ENCODE data around the gene SLC35E1.

SLC35E1 gene

GRCh38 chr19:16615808-16616207, 43.6 kb upstream of the SLC35E1 start:
- DNase-seq (ENCODE audit: low read depth): no peak
- in situ Hi-C loops (cut with HindIII; ENCODE audit: low sequenced_read_pairs): no loop called here

DNA sequence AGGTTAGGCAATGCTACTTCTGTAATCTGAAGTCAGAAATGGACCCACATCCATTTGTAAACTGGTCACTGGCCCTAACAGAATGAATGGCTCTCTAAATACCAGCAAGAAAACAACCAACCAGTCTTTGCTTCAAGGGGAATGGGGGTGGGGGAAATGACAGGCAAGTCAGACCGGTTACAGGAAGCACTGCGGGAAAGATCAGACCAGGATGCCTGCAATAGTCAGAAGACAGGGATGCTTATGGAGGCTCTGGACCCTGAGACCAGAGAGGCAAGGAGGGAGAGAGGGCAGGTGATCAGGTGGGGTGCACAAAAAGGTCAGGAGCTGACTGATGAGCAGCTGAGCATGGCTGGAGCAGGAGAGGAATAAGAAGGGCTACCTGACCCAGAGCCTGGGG, 42.7 kb upstream of the SLC35E1 start:
- no peak for DNase-seq (ENCODE audit: low read depth)
- in situ Hi-C loops (cut with HindIII; ENCODE audit: low sequenced_read_pairs): no loop called here
- no peak for TF ChIP-seq CTCF (IDR thresholded peaks at IDR 0.05; ENCODE audit: low read depth, low read length, missing control alignments)
- no peak overlapping the region for H3K4me3 ChIP-seq (ENCODE audit: low read depth, low read length)

More at GRCh38 chr19:16615808-16616207, 43.6 kb upstream of the SLC35E1 start:
- H3K4me3 ChIP-seq (ENCODE audit: low read depth, low read length): no peak overlapping the region
- TF ChIP-seq CTCF (IDR thresholded peaks at IDR 0.05; ENCODE audit: low read depth, low read length, missing control alignments): no peak

- no peak for DNase-seq (ENCODE audit: low read depth)
- in situ Hi-C loops (cut with HindIII; ENCODE audit: low sequenced_read_pairs): no loop called here
- no peak overlapping the region for H3K4me3 ChIP-seq (ENCODE audit: low read depth, low read length)
- no peak for TF ChIP-seq CTCF (IDR thresholded peaks at IDR 0.05; ENCODE audit: low read depth, low read length, missing control alignments)
Measured at GRCh38 chr19:16613841-16614240, 41.6 kb upstream of the SLC35E1 start.

DNA sequence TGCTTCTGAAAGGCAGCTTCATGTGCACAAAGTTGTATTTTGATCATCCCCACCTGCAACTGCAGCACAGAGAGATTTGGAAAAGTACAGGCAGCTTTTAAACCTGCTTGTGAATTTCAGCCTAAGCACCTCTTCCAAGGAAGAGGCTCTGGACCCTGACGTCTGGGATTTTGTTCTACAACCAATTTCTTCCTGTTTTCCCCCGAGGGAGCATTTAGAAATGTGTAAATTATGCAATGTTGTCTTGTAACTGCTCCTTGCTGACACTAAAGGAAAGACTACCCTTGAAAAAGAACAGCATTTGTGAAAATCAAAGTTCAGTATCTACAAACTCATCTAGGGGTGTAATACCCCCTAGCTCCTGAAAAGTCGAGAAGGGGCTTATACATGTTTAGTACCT, 40.4 kb upstream of the SLC35E1 start:
- no peak for DNase-seq (ENCODE audit: low read depth)
- in situ Hi-C loops (cut with HindIII; ENCODE audit: low sequenced_read_pairs): no loop called here
- no peak for TF ChIP-seq CTCF (IDR thresholded peaks at IDR 0.05; ENCODE audit: low read depth, low read length, missing control alignments)
- H3K4me3 ChIP-seq (ENCODE audit: low read depth, low read length): no peak overlapping the region

- in situ Hi-C loops (cut with HindIII; ENCODE audit: low sequenced_read_pairs): no loop called here
- H3K4me3 ChIP-seq (ENCODE audit: low read depth, low read length): no peak overlapping the region
- no peak for DNase-seq (ENCODE audit: low read depth)
- no peak for TF ChIP-seq CTCF (IDR thresholded peaks at IDR 0.05; ENCODE audit: low read depth, low read length, missing control alignments)
Measured at GRCh38 chr19:16611121-16611520, 38.9 kb upstream of the SLC35E1 start.

GRCh38 chr19:16609511-16610200, 37.4 kb upstream of the SLC35E1 start:
- no peak for DNase-seq (ENCODE audit: low read depth)
- no peak for TF ChIP-seq CTCF (IDR thresholded peaks at IDR 0.05; ENCODE audit: low read depth, low read length, missing control alignments)
- in situ Hi-C loops (cut with HindIII; ENCODE audit: low sequenced_read_pairs): no loop called here
- no peak overlapping the region for H3K4me3 ChIP-seq (ENCODE audit: low read depth, low read length)
